IgD-negative memory B cell (primary cell): ENCODE data around the gene ADAM33. TPM values are rescaled to one million over a fixed set of nuclear protein-coding genes. Genes with fewer than 3 reads are reported as not detected.

ENCODE experiments used
- H3K27ac Mint-ChIP-seq, 3 donors: one replicate each; pipeline ENCODE4 v1.8.0; 2020 to 2022; ENCODE audit warnings: mild to moderate bottlenecking in 3 of 3, mixed read lengths in 3 of 3, moderate library complexity in 1 of 3
- H3K27me3 Mint-ChIP-seq: one replicate; pipeline ENCODE4 v1.8.0; 2021; ENCODE audit warnings: mixed read lengths
- H3K36me3 Mint-ChIP-seq: one replicate; pipeline ENCODE4 v1.8.0; 2020; ENCODE audit warnings: mild to moderate bottlenecking, mixed read lengths
- H3K4me1 Mint-ChIP-seq, 3 donors: one replicate each; pipeline ENCODE4 v1.8.0; 2020 to 2022; ENCODE audit warnings: mixed read lengths in 3 of 3, mild to moderate bottlenecking in 1 of 3
- H3K4me3 Mint-ChIP-seq, 4 donors: one replicate each; pipeline ENCODE4 v1.8.0; 2020 to 2022; ENCODE audit warnings: mild to moderate bottlenecking in 4 of 4, mixed read lengths in 4 of 4, moderate library complexity in 3 of 4
- H3K9me3 Mint-ChIP-seq, 3 donors: one replicate each; pipeline ENCODE4 v1.8.0; 2020 to 2021; ENCODE audit warnings: mixed read lengths in 3 of 3, mild to moderate bottlenecking in 1 of 3
- polyA plus RNA-seq: library from polyadenylated mRNA; unstranded; fragments of 300-500 nt; fragmentation: Illumina TruSeq; gene quantifications from one replicate; pipeline ENCODE4 v1.2.3, GENCODE V29; 2021

The ADAM33 gene, protein sequence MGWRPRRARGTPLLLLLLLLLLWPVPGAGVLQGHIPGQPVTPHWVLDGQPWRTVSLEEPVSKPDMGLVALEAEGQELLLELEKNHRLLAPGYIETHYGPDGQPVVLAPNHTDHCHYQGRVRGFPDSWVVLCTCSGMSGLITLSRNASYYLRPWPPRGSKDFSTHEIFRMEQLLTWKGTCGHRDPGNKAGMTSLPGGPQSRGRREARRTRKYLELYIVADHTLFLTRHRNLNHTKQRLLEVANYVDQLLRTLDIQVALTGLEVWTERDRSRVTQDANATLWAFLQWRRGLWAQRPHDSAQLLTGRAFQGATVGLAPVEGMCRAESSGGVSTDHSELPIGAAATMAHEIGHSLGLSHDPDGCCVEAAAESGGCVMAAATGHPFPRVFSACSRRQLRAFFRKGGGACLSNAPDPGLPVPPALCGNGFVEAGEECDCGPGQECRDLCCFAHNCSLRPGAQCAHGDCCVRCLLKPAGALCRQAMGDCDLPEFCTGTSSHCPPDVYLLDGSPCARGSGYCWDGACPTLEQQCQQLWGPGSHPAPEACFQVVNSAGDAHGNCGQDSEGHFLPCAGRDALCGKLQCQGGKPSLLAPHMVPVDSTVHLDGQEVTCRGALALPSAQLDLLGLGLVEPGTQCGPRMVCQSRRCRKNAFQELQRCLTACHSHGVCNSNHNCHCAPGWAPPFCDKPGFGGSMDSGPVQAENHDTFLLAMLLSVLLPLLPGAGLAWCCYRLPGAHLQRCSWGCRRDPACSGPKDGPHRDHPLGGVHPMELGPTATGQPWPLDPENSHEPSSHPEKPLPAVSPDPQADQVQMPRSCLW
- not detected for polyA plus RNA-seq

DNA sequence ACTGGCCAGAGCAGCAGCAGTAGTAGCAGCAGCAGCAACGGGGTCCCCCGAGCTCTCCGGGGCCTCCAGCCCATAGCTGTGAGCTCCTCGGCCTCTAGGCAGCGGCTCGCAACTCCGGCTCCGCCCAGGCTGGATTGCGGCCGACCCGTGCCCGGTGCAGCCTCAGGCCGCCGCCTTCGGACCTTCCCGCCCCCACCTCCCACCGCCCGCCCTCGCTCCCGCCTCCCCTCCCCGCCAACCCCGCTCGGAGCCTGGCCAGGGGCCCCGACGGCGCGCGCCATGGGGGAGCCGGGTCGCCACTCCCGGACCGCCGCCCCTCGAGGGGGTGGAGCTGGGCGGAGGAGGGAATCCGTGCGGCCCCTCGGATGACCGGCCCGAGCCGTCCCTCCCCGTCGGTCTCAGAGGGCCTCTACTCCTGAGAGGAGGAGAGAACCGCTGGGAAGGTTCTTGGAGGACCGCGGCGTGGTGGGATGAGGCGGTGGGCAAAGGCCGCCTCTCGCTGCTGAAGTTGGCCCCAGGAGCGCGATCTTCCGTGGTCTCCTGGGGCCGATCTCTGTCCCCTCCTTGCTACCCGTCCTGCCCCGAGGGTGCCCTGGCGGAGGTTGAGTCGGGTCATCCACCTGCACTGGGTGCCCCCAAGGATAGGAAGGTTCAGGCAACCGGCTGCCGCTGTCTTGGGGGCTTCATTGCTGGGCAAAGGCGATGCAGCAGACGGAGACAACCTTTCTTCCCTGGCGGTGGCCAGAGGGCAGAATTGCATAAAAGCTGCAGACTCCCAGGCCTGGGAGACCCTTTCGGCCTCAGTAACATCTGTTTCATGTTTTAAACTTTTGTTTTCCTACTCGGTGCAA lies at the start of gene ADAM33:
ADAM33 (minus strand) TSS at position 80 of the 851 bp plus-strand sequence; CDS start at position 74, 6 bp downstream.
- Mint-ChIP-seq H3K36me3 (no peaks in the 10 kb centered on the region), H3K9me3 (no peaks in the 10 kb centered on the region), H3K4me3 (no peak within 1 kb of the TSS), H3K27ac (no peak within 1 kb of the TSS), H3K4me1 (peaks cover 0 to 6% (median 0%) of the 10 kb centered on the region in 3 donors), H3K27me3 (peaks cover 29% of the 10 kb centered on the region)

- Mint-ChIP-seq H3K9me3 (no peaks in the 10 kb centered on the region), H3K27me3 (peaks cover 46% of the 10 kb centered on the region), H3K27ac (no peak overlapping the region), H3K4me1 (no peaks in the 10 kb centered on the region), H3K36me3 (no peaks in the 10 kb centered on the region), H3K4me3 (no peak overlapping the region)
These were observed 49.2 kb upstream of the ADAM33 start for GRCh38 chr20:3730803-3731672.

DNA sequence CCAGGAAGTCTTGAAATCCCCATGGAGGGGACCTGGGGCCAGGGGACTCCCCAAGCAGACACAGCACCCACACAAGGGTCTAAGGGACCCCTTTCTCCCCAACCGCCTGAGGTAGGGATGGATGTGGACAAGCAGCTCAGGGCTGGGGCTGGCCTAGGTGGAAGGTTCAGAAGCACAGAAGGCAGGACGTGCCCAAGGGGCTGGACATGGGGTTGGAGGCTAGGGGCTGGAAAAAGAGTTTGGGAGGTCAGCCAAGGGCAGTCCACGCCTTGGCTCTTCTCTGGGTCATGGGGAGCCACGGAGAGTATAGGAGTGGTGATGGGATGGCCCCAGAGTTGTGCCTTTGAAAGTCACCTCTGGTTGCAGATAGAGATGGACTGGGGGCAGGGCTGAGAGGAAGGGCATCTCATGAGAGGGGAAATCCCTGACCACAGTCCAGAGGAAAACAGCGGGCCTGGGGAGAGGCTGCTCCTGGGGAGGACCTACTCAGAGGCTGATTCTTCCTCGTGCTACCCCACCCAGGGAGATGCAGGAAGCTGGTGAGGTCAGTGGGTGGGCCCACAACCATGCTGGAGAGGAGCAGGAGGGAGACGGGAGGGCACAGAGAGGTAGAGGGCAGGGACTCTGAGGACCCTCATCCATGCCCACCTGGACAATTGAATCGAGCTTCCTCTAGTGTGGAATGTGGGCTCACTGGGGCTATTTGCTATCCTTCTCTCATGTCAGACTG lies 48.2 kb upstream of the ADAM33 start:
- Mint-ChIP-seq H3K27ac (peak overlapping the region in 1 of 3 donors; percentile 21), H3K4me1 (no peaks in the 10 kb centered on the region), H3K27me3 (peaks cover 43% of the 10 kb centered on the region)

GRCh38 chr20:3729378-3729777 lies 47.6 kb upstream of the ADAM33 start:
- Mint-ChIP-seq H3K36me3 (no peaks in the 10 kb centered on the region), H3K27ac (no peak overlapping the region)

More for the DNA sequence above, 48.2 kb upstream of the ADAM33 start:
- Mint-ChIP-seq H3K9me3 (no peaks in the 10 kb centered on the region), H3K4me3 (no peak overlapping the region), H3K36me3 (no peaks in the 10 kb centered on the region)

DNA sequence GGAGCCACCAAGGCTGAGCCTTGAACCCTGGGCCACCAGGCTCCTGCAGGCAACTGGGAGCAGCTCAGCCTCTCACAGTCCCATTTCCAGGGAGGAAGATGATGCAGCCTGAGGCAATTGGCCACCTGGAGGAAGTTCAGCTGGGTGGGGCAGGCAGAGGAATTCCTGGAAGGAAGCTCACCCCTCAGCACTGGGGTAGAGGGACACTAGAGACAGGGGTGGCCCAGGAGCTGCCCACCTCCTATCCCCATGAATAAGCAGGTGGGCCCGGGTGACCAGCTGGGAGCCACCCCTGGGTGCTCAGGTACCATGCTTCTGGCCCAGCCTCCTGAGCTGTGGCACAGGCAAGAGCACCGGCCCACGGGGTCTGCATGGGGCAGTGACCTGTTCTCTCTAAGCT lies 47.1 kb upstream of the ADAM33 start:
- no peak overlapping the region for H3K4me3 Mint-ChIP-seq

More at GRCh38 chr20:3729378-3729777, 47.6 kb upstream of the ADAM33 start:
- Mint-ChIP-seq H3K4me1 (no peaks in the 10 kb centered on the region), H3K9me3 (no peaks in the 10 kb centered on the region), H3K27me3 (peaks cover 43% of the 10 kb centered on the region), H3K4me3 (no peak overlapping the region)

GRCh38 chr20:3728354-3728753 lies 46.5 kb upstream of the ADAM33 start:
- H3K4me3 Mint-ChIP-seq: no peak overlapping the region
- no peak overlapping the region for H3K27ac Mint-ChIP-seq
- peaks cover 40% of the 10 kb centered on the region for H3K27me3 Mint-ChIP-seq
- H3K9me3 Mint-ChIP-seq: no peaks in the 10 kb centered on the region
- H3K36me3 Mint-ChIP-seq: no peaks in the 10 kb centered on the region
- no peaks in the 10 kb centered on the region for H3K4me1 Mint-ChIP-seq

More for the DNA sequence above, 47.1 kb upstream of the ADAM33 start:
- no peak overlapping the region for H3K27ac Mint-ChIP-seq
- H3K4me1 Mint-ChIP-seq: no peaks in the 10 kb centered on the region
- H3K36me3 Mint-ChIP-seq: no peaks in the 10 kb centered on the region
- H3K27me3 Mint-ChIP-seq: peaks cover 41% of the 10 kb centered on the region
- H3K9me3 Mint-ChIP-seq: no peaks in the 10 kb centered on the region

DNA sequence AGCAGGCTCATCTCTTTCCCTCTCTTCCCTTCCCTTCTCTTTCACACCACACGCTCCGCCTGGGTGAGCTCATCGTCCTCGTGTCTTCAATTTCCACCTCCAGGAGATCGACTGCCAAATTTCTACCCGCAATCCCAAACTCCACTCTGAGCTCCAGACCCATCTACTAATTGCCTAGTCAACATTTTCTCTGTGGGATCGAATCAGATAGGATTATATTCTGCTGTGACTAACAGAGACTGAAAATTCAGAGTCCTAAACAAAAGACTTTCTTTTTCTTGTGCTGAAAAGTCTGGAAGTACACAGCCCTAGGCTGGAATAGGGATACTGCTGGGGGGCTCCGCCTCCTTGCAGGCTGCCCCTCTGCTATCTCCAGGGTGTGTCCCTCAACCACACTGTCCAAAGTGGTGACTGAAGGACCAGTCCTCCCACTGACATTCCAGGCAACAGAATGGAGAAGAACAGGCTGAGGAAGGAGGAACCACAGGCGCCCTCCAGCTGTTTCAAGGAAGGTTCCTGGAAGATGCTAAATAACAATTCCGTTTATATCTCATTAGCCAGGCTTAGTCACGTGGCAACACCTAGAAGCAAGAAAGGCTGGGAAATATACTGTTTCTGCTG lies 45.7 kb upstream of the ADAM33 start:
- no peak overlapping the region for H3K4me3 Mint-ChIP-seq
- peaks cover 37% of the 10 kb centered on the region for H3K27me3 Mint-ChIP-seq
- H3K27ac Mint-ChIP-seq: no peak overlapping the region
- no peaks in the 10 kb centered on the region for H3K4me1 Mint-ChIP-seq
- H3K9me3 Mint-ChIP-seq: no peaks in the 10 kb centered on the region
- H3K36me3 Mint-ChIP-seq: no peaks in the 10 kb centered on the region

GRCh38 chr20:3724356-3724755 lies 42.5 kb upstream of the ADAM33 start:
- Mint-ChIP-seq H3K4me1 (peaks cover 0 to 3% (median 0%) of the 10 kb centered on the region in 3 donors), H3K36me3 (no peaks in the 10 kb centered on the region), H3K9me3 (peaks cover 0 to 5% (median 2%) of the 10 kb centered on the region in 3 donors), H3K27ac (no peak overlapping the region), H3K27me3 (peaks cover 34% of the 10 kb centered on the region), H3K4me3 (no peak overlapping the region)

DNA sequence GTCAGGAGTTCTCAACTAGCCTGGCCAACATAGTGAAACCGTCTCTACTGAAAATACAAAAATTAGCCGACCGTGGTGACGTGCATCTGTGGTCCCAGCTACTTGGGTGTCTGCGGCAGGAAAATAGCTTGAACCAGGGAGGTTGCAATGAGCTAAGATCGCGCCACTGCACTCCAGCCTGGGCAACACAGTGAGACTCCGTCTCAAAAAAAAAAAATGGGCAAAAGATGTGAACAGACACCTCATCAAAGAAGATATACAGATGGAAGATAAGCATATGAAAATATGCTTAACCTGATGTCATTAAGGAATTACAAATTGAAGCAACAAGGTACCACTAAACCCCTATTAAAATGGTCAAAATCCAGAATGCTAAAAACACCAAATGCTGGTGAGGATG lies 41.5 kb upstream of the ADAM33 start:
- Mint-ChIP-seq H3K9me3 (peaks cover 0 to 5% (median 2%) of the 10 kb centered on the region in 3 donors), H3K4me3 (no peak overlapping the region), H3K36me3 (no peaks in the 10 kb centered on the region), H3K4me1 (peaks cover 0 to 3% (median 0%) of the 10 kb centered on the region in 3 donors), H3K27me3 (peaks cover 39% of the 10 kb centered on the region), H3K27ac (no peak overlapping the region)

DNA sequence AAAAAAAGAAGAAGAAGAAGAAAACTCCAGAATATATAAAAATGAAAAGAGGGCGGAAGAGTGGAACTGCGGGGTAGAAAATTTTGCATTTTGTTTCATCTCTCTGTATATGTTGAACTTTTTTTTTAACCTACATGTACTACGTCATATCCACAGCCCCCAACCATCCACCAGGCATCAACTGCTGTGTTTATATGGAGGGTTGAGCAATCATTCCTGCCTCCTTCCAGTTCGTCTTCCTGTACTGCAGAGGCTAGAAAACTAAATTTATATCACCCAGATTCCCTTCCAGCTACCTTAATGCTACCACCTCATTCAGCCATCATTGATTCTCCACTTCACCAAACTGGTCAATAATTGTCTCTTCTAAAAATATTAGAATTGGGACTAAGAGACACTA lies 40.1 kb upstream of the ADAM33 start:
- Mint-ChIP-seq H3K27ac (no peak overlapping the region), H3K27me3 (peaks cover 33% of the 10 kb centered on the region), H3K4me1 (peaks cover 0 to 3% (median 0%) of the 10 kb centered on the region in 3 donors), H3K4me3 (no peak overlapping the region), H3K9me3 (peaks cover 0 to 5% (median 2%) of the 10 kb centered on the region in 3 donors), H3K36me3 (peaks cover 3% of the 10 kb centered on the region)

GRCh38 chr20:3720626-3721025 lies 38.8 kb upstream of the ADAM33 start:
- Mint-ChIP-seq H3K4me3 (no peak overlapping the region), H3K36me3 (peaks cover 3% of the 10 kb centered on the region), H3K9me3 (peaks cover 0 to 6% (median 2%) of the 10 kb centered on the region in 3 donors), H3K27ac (peak overlapping the region in 1 of 3 donors; percentile 37), H3K4me1 (peaks cover 0 to 3% (median 0%) of the 10 kb centered on the region in 3 donors), H3K27me3 (peaks cover 31% of the 10 kb centered on the region)

DNA sequence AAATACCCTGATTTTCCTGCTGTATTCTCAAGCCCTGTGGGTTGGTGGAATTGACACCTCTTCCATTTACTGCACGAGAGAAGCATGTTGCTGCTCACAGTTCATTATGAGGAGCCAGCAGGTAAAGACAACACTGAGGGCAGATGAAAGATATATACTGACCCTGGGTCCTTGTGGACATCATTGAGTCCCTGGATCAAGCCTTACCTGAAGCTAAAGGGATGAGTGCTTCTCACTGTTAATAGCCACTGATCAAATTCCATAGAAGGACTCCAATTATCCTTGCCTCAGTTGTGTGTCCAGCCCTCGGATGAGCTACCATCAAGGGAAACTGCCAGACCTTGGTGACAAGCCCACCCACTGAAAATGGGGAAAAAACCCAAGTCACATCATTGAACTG lies 38.3 kb upstream of the ADAM33 start:
- Mint-ChIP-seq H3K27ac (no peak overlapping the region), H3K4me1 (peaks cover 0 to 3% (median 0%) of the 10 kb centered on the region in 3 donors), H3K4me3 (no peak overlapping the region), H3K9me3 (peaks cover 0 to 6% (median 2%) of the 10 kb centered on the region in 3 donors), H3K27me3 (peaks cover 31% of the 10 kb centered on the region), H3K36me3 (peaks cover 3% of the 10 kb centered on the region)

GRCh38 chr20:3719046-3719445 lies 37.2 kb upstream of the ADAM33 start:
- no peak overlapping the region for H3K4me3 Mint-ChIP-seq
- no peak overlapping the region for H3K27ac Mint-ChIP-seq
- H3K9me3 Mint-ChIP-seq: peaks cover 0 to 6% (median 2%) of the 10 kb centered on the region in 3 donors
- peaks cover 0 to 3% (median 0%) of the 10 kb centered on the region in 3 donors for H3K4me1 Mint-ChIP-seq
- H3K27me3 Mint-ChIP-seq: peaks cover 31% of the 10 kb centered on the region
- peaks cover 3% of the 10 kb centered on the region for H3K36me3 Mint-ChIP-seq
